HEK293 (cell line): ENCODE measurements around the gene THUMPD1.
"Not testable (repeated sequence)": the region's sequence is repeated elsewhere in the genome, so short reads cannot be mapped to it uniquely, and the experiment has no call there.

Source experiments
- EGR2 ChIP-seq: fragments of 450-650 bp; formaldehyde crosslinking; IDR thresholded peaks from 2 replicates; pipeline ENCODE4 v1.5.1; 2016; ENCODE audit warnings: low read depth, missing biosample characterization, missing genetic modification characterization
- KLF10 ChIP-seq: fragments of 450-650 bp; IDR thresholded peaks from 2 replicates; pipeline ENCODE4 v1.5.1; 2018; ENCODE audit warnings: missing biosample characterization, mild to moderate bottlenecking, missing genetic modification characterization
- MEIS1 ChIP-seq: sonication (generic); formaldehyde crosslinking; IDR thresholded peaks from 2 replicates; pipeline ENCODE4 v1.8.1; 2022; ENCODE audit warnings: missing genetic modification reagents, mild to moderate bottlenecking, borderline replicate concordance
- MYNN ChIP-seq: fragments of 450-650 bp; formaldehyde crosslinking; IDR thresholded peaks from 2 replicates; pipeline ENCODE4 v1.5.1; 2016; ENCODE audit warnings: missing biosample characterization, missing genetic modification characterization, borderline replicate concordance
- YY1 ChIP-seq: fragments of 450-650 bp; formaldehyde crosslinking; IDR thresholded peaks from 2 replicates; pipeline ENCODE4 v1.5.1; 2018; ENCODE audit warnings: missing biosample characterization, missing genetic modification characterization
- ZNF423 ChIP-seq: fragments of 450-650 bp; formaldehyde crosslinking; IDR thresholded peaks from 2 replicates; pipeline ENCODE4 v1.5.1; 2016; ENCODE audit warnings: missing biosample characterization, missing genetic modification characterization
- ZNF571 ChIP-seq: fragments of 450-650 bp; formaldehyde crosslinking; IDR thresholded peaks from 2 replicates; pipeline ENCODE4 v1.5.0; 2017; ENCODE audit warnings: missing biosample characterization, missing genetic modification characterization
- ZNF677 ChIP-seq: fragments of 450-650 bp; IDR thresholded peaks from 2 replicates; pipeline ENCODE4 v1.5.0; 2018; ENCODE audit warnings: missing biosample characterization, mild to moderate bottlenecking, missing genetic modification characterization, moderate library complexity
- TF ChIP-seq, protein P1 (sequence below): fragments of 450-650 bp; formaldehyde crosslinking; IDR thresholded peaks from 2 replicates; pipeline ENCODE4 v1.5.1; 2016; ENCODE audit warnings: missing biosample characterization, missing genetic modification characterization
- TF ChIP-seq, protein P2 (sequence below): fragments of 450-650 bp; formaldehyde crosslinking; IDR thresholded peaks from 2 replicates; pipeline ENCODE4 v1.5.1; 2016; ENCODE audit warnings: missing biosample characterization, missing genetic modification characterization
- TF ChIP-seq, protein P3 (sequence below): sonication (generic); formaldehyde crosslinking; IDR thresholded peaks from 2 replicates; pipeline ENCODE4 v1.8.1; 2022; ENCODE audit warnings: mild to moderate bottlenecking, moderate library complexity, missing genetic modification reagents
- TF ChIP-seq, protein P4 (sequence below): fragments of 450-650 bp; formaldehyde crosslinking; IDR thresholded peaks from 2 replicates; pipeline ENCODE4 v1.5.1; 2016; ENCODE audit warnings: missing biosample characterization, missing genetic modification characterization, low read depth
- TF ChIP-seq, protein P5 (sequence below): fragments of 450-650 bp; formaldehyde crosslinking; IDR thresholded peaks from 2 replicates; pipeline ENCODE4 v1.5.1; 2016; ENCODE audit warnings: missing biosample characterization, missing genetic modification characterization

DNA sequence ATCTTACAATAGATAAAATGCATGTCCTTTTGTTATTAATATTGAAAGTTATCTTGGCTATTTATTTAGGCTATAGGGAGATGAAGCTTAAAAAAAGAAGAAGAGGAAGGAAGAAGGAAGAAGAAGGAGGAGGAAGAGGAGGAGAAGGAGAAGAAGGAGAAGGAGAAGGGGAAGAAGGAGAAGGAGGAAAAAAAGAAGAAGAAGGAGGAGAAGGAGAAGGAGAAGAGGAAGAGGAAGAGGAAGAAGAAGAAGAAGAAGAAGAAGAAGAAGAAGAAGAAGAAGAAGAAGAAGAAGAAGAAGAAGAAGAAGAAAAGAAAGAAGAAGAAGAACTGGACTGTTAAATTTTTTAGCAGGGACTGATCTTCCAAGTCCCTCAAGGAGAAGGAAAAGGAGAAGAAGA is 23.9 kb downstream of the THUMPD1 start:
- TF ChIP-seq, protein P1, sequence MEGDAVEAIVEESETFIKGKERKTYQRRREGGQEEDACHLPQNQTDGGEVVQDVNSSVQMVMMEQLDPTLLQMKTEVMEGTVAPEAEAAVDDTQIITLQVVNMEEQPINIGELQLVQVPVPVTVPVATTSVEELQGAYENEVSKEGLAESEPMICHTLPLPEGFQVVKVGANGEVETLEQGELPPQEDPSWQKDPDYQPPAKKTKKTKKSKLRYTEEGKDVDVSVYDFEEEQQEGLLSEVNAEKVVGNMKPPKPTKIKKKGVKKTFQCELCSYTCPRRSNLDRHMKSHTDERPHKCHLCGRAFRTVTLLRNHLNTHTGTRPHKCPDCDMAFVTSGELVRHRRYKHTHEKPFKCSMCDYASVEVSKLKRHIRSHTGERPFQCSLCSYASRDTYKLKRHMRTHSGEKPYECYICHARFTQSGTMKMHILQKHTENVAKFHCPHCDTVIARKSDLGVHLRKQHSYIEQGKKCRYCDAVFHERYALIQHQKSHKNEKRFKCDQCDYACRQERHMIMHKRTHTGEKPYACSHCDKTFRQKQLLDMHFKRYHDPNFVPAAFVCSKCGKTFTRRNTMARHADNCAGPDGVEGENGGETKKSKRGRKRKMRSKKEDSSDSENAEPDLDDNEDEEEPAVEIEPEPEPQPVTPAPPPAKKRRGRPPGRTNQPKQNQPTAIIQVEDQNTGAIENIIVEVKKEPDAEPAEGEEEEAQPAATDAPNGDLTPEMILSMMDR (tag by site-specific recombination), result not testable (repeated sequence)
- not testable (repeated sequence) for TF ChIP-seq KLF10 (tag by site-specific recombination); EGR2; MEIS1; ZNF677 (tag by site-specific recombination); ZNF571 (tag by site-specific recombination); ZNF423 (tag by site-specific recombination); YY1 (tag by site-specific recombination); MYNN (tag by site-specific recombination)
- TF ChIP-seq, protein P2, sequence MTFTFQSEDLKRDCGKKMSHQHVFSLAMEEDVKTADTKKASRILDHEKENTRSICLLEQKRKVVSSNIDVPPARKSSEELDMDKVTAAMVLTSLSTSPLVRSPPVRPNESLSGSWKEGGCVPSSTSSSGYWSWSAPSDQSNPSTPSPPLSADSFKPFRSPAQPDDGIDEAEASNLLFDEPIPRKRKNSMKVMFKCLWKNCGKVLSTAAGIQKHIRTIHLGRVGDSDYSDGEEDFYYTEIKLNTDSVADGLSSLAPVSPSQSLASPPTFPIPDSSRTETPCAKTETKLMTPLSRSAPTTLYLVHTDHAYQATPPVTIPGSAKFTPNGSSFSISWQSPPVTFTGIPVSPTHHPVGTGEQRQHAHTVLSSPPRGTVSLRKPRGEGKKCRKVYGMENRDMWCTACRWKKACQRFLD (tag by site-specific recombination), result not testable (repeated sequence)
- TF ChIP-seq, protein P3, sequence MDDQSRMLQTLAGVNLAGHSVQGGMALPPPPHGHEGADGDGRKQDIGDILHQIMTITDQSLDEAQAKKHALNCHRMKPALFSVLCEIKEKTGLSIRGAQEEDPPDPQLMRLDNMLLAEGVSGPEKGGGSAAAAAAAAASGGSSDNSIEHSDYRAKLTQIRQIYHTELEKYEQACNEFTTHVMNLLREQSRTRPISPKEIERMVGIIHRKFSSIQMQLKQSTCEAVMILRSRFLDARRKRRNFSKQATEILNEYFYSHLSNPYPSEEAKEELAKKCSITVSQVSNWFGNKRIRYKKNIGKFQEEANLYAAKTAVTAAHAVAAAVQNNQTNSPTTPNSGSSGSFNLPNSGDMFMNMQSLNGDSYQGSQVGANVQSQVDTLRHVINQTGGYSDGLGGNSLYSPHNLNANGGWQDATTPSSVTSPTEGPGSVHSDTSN, result not testable (repeated sequence)
- TF ChIP-seq, protein P4, sequence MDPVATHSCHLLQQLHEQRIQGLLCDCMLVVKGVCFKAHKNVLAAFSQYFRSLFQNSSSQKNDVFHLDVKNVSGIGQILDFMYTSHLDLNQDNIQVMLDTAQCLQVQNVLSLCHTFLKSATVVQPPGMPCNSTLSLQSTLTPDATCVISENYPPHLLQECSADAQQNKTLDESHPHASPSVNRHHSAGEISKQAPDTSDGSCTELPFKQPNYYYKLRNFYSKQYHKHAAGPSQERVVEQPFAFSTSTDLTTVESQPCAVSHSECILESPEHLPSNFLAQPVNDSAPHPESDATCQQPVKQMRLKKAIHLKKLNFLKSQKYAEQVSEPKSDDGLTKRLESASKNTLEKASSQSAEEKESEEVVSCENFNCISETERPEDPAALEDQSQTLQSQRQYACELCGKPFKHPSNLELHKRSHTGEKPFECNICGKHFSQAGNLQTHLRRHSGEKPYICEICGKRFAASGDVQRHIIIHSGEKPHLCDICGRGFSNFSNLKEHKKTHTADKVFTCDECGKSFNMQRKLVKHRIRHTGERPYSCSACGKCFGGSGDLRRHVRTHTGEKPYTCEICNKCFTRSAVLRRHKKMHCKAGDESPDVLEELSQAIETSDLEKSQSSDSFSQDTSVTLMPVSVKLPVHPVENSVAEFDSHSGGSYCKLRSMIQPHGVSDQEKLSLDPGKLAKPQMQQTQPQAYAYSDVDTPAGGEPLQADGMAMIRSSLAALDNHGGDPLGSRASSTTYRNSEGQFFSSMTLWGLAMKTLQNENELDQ (tag by site-specific recombination), result not testable (repeated sequence)
- TF ChIP-seq, protein P5, sequence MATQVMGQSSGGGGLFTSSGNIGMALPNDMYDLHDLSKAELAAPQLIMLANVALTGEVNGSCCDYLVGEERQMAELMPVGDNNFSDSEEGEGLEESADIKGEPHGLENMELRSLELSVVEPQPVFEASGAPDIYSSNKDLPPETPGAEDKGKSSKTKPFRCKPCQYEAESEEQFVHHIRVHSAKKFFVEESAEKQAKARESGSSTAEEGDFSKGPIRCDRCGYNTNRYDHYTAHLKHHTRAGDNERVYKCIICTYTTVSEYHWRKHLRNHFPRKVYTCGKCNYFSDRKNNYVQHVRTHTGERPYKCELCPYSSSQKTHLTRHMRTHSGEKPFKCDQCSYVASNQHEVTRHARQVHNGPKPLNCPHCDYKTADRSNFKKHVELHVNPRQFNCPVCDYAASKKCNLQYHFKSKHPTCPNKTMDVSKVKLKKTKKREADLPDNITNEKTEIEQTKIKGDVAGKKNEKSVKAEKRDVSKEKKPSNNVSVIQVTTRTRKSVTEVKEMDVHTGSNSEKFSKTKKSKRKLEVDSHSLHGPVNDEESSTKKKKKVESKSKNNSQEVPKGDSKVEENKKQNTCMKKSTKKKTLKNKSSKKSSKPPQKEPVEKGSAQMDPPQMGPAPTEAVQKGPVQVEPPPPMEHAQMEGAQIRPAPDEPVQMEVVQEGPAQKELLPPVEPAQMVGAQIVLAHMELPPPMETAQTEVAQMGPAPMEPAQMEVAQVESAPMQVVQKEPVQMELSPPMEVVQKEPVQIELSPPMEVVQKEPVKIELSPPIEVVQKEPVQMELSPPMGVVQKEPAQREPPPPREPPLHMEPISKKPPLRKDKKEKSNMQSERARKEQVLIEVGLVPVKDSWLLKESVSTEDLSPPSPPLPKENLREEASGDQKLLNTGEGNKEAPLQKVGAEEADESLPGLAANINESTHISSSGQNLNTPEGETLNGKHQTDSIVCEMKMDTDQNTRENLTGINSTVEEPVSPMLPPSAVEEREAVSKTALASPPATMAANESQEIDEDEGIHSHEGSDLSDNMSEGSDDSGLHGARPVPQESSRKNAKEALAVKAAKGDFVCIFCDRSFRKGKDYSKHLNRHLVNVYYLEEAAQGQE (tag by site-specific recombination), result not testable (repeated sequence)
